Subcutaneous adipose tissue (tissue), 4 donors: ENCODE measurements around the gene ATP8B4. TPM values are rescaled to one million over a fixed set of nuclear protein-coding genes. Genes with fewer than 3 reads are reported as not detected.

ENCODE experiments used
- total RNA-seq, 4 donors: library from RNA; depleted of rRNA; stranded (reverse); fragments of >200 nt; gene quantifications; one replicate each; pipeline ENCODE4 v1.1.0, GENCODE V29; 2016
- TF ChIP-seq, protein P1 (sequence below): fragments of 450-650 bp; IDR thresholded peaks from one replicate; pipeline ENCODE4 v1.5.1; 2016; ENCODE audit warnings: low read depth, mild to moderate bottlenecking, control low read depth, antibody characterized with exemption, moderate library complexity

ATP8B4 gene
- total RNA-seq, 4 donors from 2014 or later: 39.9 to 75.3 (median 65.9) TPM

DNA sequence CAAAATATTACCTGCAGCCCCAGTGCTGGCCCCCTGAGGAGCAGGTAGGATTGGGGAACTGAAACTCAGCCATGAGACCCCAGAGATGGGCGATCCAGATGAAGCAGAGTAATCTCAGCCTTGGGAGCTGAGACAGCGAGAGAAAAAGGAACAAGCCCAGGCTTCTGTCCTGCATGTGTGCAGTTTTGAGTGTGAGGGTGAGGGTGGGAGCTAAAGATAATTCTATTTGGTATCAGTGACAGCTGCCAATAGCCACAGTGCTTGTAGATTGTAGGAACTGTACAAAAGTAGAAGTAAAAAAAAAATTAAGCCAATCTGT is 5.9 kb downstream of the ATP8B4 start:
- TF ChIP-seq, protein P1, sequence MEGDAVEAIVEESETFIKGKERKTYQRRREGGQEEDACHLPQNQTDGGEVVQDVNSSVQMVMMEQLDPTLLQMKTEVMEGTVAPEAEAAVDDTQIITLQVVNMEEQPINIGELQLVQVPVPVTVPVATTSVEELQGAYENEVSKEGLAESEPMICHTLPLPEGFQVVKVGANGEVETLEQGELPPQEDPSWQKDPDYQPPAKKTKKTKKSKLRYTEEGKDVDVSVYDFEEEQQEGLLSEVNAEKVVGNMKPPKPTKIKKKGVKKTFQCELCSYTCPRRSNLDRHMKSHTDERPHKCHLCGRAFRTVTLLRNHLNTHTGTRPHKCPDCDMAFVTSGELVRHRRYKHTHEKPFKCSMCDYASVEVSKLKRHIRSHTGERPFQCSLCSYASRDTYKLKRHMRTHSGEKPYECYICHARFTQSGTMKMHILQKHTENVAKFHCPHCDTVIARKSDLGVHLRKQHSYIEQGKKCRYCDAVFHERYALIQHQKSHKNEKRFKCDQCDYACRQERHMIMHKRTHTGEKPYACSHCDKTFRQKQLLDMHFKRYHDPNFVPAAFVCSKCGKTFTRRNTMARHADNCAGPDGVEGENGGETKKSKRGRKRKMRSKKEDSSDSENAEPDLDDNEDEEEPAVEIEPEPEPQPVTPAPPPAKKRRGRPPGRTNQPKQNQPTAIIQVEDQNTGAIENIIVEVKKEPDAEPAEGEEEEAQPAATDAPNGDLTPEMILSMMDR: no peak

DNA sequence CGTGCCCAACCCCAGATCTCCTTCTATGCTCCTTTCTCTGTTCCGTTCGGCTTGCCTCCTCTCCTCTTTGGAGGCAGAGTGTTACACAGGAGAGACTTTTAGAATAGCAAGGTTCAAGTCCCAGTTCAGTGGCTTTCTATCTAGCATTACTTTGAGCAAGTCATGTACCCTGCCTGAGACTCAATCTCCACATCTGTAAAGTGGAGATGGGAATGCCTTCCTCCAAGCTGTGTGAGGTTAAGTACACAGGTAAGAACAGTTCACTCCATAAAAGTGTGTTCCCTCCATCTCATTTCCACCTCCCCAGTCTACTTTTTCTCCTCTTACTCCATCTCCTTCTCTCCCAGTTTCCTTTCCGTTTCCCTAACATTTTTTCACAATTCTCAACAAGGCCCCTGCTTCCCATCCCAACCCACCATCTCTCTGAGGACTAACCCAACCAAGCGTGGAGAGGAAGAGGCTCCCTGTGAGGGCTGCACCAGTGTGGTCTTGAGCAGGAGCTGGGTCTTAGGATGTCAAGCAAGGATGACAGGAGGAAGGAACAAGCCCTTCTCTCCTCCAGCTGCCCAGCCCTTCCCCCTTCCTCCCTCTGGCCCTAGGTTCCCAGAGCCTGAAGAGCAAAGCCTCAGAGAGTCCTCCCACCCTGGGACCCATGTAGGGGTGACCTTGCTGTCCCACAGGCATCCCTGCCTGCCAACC is 6.4 kb downstream of the ATP8B4 start:
- TF ChIP-seq, protein P1: no peak

DNA sequence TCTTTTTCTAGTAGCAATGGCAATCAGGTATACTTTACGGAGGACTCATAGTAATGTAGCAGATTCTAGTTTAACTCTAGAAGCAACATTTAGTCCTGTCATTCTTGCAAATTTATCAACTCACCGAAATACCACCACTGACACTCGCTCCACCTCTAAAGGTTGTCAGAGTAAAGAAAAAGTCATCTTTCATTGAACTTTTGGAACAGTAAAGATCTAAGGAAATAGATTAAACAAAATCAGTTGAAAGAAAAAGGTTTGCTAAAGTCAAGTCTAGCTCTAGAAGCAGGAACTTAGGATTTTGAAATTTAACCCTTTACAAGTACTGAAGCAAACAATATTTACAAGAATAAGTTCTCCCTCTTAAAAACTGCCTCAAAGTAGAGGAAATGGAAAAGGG is 8.7 kb downstream of the ATP8B4 start:
- TF ChIP-seq, protein P1: no peak

DNA sequence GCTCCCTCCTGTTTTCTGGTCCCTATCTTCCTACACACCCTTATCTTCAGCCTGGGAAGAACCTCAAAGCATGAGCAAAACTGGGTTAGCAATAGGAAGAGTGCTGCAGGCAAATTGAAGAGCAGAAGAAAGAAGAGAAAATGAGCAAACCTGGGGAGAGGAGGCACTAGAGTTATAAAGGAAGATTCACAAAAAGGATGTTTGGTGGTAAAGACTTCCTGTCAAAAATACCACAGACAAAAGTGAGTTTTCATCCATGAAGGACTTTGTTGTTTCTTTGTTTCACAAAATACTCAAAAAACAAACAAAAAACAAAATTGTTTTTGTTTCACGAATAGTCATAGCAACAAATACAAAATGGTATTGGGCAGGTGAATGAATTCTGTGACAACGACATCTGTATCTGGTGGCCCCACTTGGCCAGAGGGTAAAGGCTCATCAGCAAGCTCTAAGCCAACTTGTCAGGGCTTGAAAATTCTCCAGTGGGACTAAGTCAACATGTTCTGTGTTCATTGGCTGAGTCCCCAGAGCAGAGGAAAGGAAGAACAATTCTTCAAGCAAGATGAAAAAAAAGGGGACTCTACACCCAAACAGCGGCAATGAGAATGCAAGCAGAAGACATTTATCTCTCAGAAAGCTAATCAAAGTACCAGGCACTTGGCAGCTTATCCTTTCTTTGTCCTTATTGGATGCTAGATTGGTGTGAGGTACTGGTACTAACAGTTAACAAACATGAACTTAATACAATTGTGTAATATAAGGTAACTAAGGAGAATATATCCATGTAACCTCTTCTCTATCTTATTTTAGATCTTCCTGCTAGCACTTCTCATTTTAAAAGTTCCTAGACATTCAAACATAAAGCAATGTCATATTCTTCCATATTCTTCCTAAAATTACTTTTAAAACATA is 9.7 kb downstream of the ATP8B4 start:
- TF ChIP-seq, protein P1: no peak

DNA sequence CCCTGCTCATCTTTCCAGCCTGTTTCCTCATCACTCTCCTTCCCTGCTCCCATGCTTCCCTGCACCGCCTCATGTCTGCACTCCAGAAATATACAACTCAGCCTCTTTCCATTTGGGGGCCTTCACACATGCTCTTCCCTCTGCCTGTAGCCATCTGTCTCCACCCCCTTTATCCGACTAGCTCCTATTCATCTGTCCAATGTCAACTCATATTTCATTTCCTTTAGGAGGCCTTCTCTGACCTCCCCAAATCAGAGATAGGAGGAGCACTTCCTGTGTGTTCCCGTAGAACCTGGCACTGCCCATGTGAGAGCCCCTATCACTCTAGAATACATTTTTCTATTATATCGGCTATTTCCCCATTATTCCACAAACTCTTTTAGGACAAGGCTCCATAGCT is 10.6 kb downstream of the ATP8B4 start:
- TF ChIP-seq, protein P1: no peak

DNA sequence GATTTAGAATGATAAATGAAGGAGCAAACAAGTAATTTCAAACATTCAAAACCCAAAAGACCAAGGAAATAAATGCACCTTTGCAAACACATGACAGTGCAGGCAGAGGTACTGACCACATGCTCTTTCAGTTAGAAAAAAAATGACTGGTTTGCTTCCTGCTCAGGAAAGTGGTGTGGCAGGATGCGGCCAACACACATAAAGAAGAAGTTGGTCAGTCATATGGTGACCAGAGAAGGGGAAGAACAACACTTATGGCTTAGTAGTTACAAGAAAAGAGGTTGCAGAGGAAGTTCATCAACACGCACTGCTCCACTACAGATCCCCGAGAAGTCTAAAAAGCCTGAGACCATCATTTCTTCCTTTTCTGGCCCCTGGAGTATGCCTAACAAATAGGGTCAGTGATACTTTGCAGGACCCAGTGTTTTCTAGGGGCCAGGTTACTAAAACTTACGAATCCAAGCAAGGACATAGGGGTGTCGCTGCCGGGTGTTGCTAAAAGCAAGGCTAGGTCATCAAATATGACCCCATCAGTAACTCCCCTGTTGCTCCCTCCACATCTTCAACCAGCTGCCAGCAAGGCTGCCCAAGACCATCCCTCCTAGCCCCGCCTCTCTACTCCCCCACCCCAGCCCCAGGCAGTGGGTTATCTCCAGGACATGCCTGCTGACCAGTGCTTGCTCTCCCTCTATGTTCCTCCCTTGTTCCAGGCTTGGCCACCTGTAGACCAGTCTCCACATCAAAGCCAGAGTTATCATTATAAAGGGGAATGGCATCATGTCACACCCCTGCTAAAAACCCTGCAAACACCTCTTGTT is 11.2 kb downstream of the ATP8B4 start:
- TF ChIP-seq, protein P1: no peak

DNA sequence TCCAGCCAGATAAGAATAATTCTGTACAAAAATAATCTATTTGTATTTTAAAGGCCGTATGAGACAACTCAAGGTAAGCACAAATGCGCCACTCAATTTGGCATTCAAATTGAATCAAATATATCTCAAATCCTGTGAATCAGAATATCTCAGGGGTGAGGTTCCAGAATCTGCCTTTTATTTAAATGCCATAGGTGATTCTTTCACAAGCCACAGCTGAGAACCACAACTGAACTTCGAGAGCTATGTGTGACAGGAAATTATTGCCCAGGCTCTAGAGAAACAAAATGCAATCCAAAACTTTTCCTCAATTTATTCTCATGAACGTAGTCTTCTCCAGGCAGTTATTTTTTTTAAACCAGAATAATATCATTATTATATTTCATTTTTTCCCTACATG is 11.9 kb downstream of the ATP8B4 start:
- TF ChIP-seq, protein P1: no peak
